ENCODE results near the gene IAH1. TPM values are rescaled to one million over a fixed set of nuclear protein-coding genes. Genes with fewer than 3 reads are reported as not detected.

IAH1 gene
- total RNA-seq, 2 donors from 2014 or later: 37.7 to 53.9 TPM

DNA sequence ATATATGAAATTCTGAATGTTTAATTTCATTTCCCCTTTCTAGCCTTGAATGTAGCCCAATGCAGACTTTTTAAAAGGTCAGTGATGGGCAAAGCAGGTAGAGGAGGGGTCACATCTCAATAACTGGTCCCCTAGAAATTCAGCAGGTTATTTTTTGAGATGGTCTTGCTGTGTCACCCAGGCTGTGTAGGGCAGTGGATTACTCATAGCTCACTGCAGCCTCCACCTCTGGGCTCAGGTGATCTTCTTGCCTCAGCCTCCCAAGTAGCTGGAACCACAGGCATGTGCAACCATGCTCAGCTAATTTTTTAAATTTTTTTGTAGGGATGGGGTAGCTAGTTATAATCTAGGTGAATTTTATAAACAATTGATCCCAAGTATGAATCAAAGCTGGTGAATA is 8.8 kb downstream of the IAH1 start:
- DNase-seq: no peak
- no peak overlapping the region for H3K27ac ChIP-seq
- intact Hi-C loops (cut with DNase I): no loop called here
- H3K9me3 ChIP-seq: no peaks in the 10 kb centered on the region
- TF ChIP-seq, protein P1, sequence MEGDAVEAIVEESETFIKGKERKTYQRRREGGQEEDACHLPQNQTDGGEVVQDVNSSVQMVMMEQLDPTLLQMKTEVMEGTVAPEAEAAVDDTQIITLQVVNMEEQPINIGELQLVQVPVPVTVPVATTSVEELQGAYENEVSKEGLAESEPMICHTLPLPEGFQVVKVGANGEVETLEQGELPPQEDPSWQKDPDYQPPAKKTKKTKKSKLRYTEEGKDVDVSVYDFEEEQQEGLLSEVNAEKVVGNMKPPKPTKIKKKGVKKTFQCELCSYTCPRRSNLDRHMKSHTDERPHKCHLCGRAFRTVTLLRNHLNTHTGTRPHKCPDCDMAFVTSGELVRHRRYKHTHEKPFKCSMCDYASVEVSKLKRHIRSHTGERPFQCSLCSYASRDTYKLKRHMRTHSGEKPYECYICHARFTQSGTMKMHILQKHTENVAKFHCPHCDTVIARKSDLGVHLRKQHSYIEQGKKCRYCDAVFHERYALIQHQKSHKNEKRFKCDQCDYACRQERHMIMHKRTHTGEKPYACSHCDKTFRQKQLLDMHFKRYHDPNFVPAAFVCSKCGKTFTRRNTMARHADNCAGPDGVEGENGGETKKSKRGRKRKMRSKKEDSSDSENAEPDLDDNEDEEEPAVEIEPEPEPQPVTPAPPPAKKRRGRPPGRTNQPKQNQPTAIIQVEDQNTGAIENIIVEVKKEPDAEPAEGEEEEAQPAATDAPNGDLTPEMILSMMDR (IDR thresholded peaks at IDR 0.05): no peak
- H3K9ac ChIP-seq (ENCODE audit: low read depth in 2 of 2, low read length in 2 of 2): no peak overlapping the region
- H3K4me1 ChIP-seq: no peaks in the 10 kb centered on the region
- H3K27me3 ChIP-seq: no peaks in the 10 kb centered on the region
- no peak overlapping the region for H3K4me3 ChIP-seq
- H3K36me3 ChIP-seq: peaks cover 7% of the 10 kb centered on the region

DNA sequence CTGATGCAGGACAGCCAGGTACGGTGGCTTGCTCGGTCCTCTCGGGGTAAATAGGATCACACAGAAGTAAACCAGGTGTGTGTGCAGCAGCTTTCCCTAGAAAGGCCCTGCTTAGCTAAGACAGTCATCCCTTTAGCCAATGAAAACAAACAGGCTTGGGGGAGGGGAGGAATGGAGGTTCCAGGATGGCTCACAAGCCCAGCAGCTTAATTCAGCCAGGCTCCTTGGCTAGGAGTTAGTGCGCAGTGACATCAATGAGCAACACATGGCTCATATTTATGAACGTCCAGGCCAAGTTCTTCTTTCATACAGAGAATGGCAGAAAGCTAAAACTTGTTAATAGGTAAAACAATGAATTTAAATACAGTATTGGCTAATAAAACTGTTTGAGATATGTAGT is 10.2 kb downstream of the IAH1 start:
- no peak overlapping the region for H3K27ac ChIP-seq
- H3K4me3 ChIP-seq: no peak overlapping the region
- H3K4me1 ChIP-seq: no peaks in the 10 kb centered on the region
- H3K27me3 ChIP-seq: no peaks in the 10 kb centered on the region
- peaks cover 7% of the 10 kb centered on the region for H3K36me3 ChIP-seq
- intact Hi-C loops (cut with DNase I): no loop called here
- H3K9ac ChIP-seq (ENCODE audit: low read depth in 2 of 2, low read length in 2 of 2): no peak overlapping the region
- no peaks in the 10 kb centered on the region for H3K9me3 ChIP-seq
- no peak for DNase-seq
- TF ChIP-seq, protein P1 (IDR thresholded peaks at IDR 0.05): no peak

DNA sequence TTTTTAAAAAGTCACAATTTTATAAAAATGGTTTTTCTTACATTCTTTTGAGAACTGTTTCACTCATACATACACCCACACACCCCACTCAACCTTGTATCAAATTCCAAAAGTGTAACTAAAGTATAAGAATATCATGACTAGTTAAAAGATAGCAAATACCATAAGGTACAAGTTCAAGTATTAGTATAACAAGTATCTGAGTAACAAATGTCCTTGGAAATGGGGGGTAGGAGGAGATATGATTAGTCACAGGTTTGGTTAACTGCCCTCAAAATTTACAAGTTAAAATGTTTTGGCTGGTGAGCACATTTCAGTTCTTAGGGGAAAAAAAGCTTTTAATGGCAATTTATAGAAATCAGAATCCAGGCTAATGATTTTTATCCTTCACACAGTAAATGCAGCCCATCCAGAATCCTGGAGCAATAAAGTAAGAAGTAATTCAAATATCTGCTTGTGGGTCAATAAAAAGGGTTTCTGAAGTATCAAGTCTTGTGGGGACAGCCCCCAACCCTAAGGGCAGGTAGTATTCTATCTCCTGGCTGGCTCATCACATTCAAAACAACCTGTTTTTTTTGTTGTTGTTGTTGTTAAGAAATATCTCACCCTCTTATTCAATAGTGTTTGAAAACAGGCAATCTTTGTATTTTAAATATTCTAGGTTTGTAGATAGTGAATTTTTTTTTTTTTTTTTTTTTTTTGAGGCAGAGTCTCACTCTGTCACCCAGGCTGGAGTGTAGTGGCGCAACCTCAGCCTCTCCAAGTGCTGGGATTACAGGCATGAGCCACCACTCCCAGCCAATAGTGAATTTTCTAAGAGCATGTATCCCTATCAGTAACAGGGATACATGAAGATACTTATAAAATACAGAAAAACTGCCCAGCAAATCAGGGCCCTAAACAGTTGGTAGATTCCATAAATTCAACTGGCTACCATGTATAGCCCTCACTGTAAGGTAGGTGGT is 14.5 kb downstream of the IAH1 start:
- H3K9me3 ChIP-seq: no peaks in the 10 kb centered on the region
- TF ChIP-seq, protein P1 (IDR thresholded peaks at IDR 0.05): no peak
- H3K9ac ChIP-seq (ENCODE audit: low read depth in 2 of 2, low read length in 2 of 2): no peak overlapping the region
- H3K27ac ChIP-seq: no peak overlapping the region
- no peaks in the 10 kb centered on the region for H3K4me1 ChIP-seq
- H3K4me3 ChIP-seq: no peak overlapping the region
- H3K27me3 ChIP-seq: no peaks in the 10 kb centered on the region
- intact Hi-C loops (cut with DNase I): no loop called here
- peaks cover 22% of the 10 kb centered on the region for H3K36me3 ChIP-seq
- no peak for DNase-seq

DNA sequence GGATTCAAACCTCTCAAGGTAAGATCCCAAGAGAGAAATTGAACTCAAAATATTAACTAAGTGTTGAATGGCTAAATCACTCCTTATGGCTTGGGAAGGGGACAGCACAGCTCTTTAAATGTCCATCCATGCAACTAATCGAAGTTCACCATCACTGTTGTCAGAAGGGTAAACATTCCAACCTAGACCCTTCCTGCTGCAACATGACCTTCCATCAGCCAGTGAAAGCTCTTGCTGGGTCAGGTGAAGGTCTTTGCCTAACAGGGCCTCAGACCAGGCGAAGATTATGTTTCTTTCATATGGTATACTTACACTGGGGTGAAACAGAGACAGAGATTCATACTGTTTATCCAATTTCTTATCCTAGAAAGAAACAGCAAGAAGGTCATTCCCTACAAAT is 16.4 kb downstream of the IAH1 start:
- TF ChIP-seq, protein P1 (IDR thresholded peaks at IDR 0.05): no peak
- Histone ChIP-seq H3K4me3 (no peak overlapping the region), H3K9ac (ENCODE audit: low read depth in 2 of 2, low read length in 2 of 2) (no peak overlapping the region), H3K4me1 (no peaks in the 10 kb centered on the region), H3K9me3 (no peaks in the 10 kb centered on the region), H3K27ac (no peak overlapping the region), H3K36me3 (peaks cover 19% of the 10 kb centered on the region), H3K27me3 (no peaks in the 10 kb centered on the region)
- intact Hi-C loops (cut with DNase I): no loop called here
- no peak for DNase-seq

DNA sequence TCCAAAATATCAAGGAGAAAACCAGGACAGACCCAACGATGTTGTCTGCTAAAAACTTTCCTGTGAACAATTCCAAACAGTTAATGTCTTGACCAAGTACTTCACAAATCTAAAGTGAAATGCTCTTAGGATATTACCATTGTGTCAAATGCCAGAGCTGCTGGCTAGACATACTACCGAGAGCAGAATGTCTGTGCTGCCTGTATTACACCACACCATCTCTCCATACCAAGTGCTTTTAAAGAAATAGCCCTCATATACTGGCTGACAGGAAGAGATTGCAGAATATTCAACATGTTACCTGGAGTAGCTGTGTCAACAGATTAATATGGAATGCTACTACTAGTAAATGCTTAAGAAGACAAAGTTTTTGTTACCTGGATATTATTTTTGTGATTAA is 18.6 kb downstream of the IAH1 start:
- intact Hi-C loops (cut with DNase I): no loop called here
- H3K4me1 ChIP-seq: no peaks in the 10 kb centered on the region
- DNase-seq: no peak
- H3K9me3 ChIP-seq: no peaks in the 10 kb centered on the region
- H3K27me3 ChIP-seq: no peaks in the 10 kb centered on the region
- H3K36me3 ChIP-seq: peaks cover 16% of the 10 kb centered on the region
- no peak overlapping the region for H3K27ac ChIP-seq
- TF ChIP-seq, protein P1 (IDR thresholded peaks at IDR 0.05): no peak
- no peak overlapping the region for H3K9ac ChIP-seq (ENCODE audit: low read depth in 2 of 2, low read length in 2 of 2)
- no peak overlapping the region for H3K4me3 ChIP-seq

Data from colonic mucosa (tissue), 4 donors.